H9 (cell line): ENCODE results near the gene PICALM. TPM values are rescaled to one million over a fixed set of nuclear protein-coding genes. Genes with fewer than 3 reads are reported as not detected.

Source experiments
- DNase-seq: peaks from one replicate; pipeline ENCODE4 v3.0.0-alpha.2; 2017
- H2AFZ ChIP-seq: one replicate; pipeline ENCODE4 v1.6.1; 2013; ENCODE audit warnings: mild to moderate bottlenecking, low read length, control low read depth, moderate library complexity
- H2AK5ac ChIP-seq: 2 replicates; pipeline ENCODE4 v1.6.1; 2013; ENCODE audit warnings: low read length, control low read depth, mixed read lengths; ENCODE audit not compliant: insufficient read length
- H2BK120ac ChIP-seq: one replicate; pipeline ENCODE4 v1.6.1; 2013; ENCODE audit warnings: low read depth, mild to moderate bottlenecking, low read length, control low read depth, inconsistent platforms; ENCODE audit not compliant: poor library complexity, severe bottlenecking
- H2BK12ac ChIP-seq: 2 replicates; pipeline ENCODE4 v1.6.1; 2013; ENCODE audit warnings: low read length, control low read depth, mixed read lengths, low read depth; ENCODE audit not compliant: insufficient read length
- H2BK15ac ChIP-seq: 2 replicates; pipeline ENCODE4 v1.6.1; 2013; ENCODE audit warnings: low read depth, low read length, control low read depth
- H2BK20ac ChIP-seq: one replicate; pipeline ENCODE4 v1.6.1; 2013; ENCODE audit warnings: low read depth, mild to moderate bottlenecking, low read length, control low read depth, inconsistent platforms; ENCODE audit not compliant: poor library complexity, severe bottlenecking
- H2BK5ac ChIP-seq: 2 replicates; pipeline ENCODE4 v1.6.1; 2013; ENCODE audit warnings: low read length, control low read depth, mixed read lengths; ENCODE audit not compliant: insufficient read length
- H3K14ac ChIP-seq: 2 replicates; pipeline ENCODE4 v1.6.1; 2013; ENCODE audit warnings: low read length, control low read depth; ENCODE audit not compliant: insufficient read depth
- H3K18ac ChIP-seq: 2 replicates; pipeline ENCODE4 v1.6.1; 2013; ENCODE audit warnings: low read depth, mild to moderate bottlenecking, mixed read lengths, low read length, control low read depth; ENCODE audit not compliant: insufficient read length
- H3K23ac ChIP-seq: 2 replicates; pipeline ENCODE4 v1.6.1; 2013; ENCODE audit warnings: low read length, control low read depth, mixed read lengths, low read depth; ENCODE audit not compliant: insufficient read length
- H3K23me2 ChIP-seq: 2 replicates; pipeline ENCODE4 v1.6.1; 2013; ENCODE audit warnings: low read depth, mild to moderate bottlenecking, mixed read lengths, low read length, control low read depth; ENCODE audit not compliant: insufficient read length, poor library complexity, severe bottlenecking
- H3K27ac ChIP-seq: 2 replicates; pipeline ENCODE4 v1.5.1; 2013; ENCODE audit warnings: low read length, control low read depth, mixed read lengths, low read depth; ENCODE audit not compliant: insufficient read length
- H3K27me3 ChIP-seq: 2 replicates; pipeline ENCODE4 v1.6.1; 2013; ENCODE audit warnings: low read length, control low read depth, inconsistent platforms; ENCODE audit not compliant: insufficient read depth
- H3K4ac ChIP-seq: 2 replicates; pipeline ENCODE4 v1.6.1; 2013; ENCODE audit warnings: low read depth, mild to moderate bottlenecking, control low read depth, inconsistent platforms, low read length, moderate library complexity
- H3K4me1 ChIP-seq: 2 replicates; pipeline ENCODE4 v1.6.1; 2013; ENCODE audit warnings: low read length, control low read depth, inconsistent platforms; ENCODE audit not compliant: insufficient read depth
- H3K4me2 ChIP-seq: 2 replicates; pipeline ENCODE4 v1.6.1; 2013; ENCODE audit warnings: low read length, control low read depth, mixed read lengths; ENCODE audit not compliant: insufficient read length, insufficient read depth
- H3K56ac ChIP-seq: 2 replicates; pipeline ENCODE4 v1.6.1; 2013; ENCODE audit warnings: low read depth, mild to moderate bottlenecking, mixed read lengths, low read length, control low read depth; ENCODE audit not compliant: insufficient read length
- H3K79me1 ChIP-seq: 2 replicates; pipeline ENCODE4 v1.6.1; 2013; ENCODE audit warnings: low read depth, mild to moderate bottlenecking, moderate library complexity, low read length, control low read depth, inconsistent platforms; ENCODE audit not compliant: insufficient read depth, poor library complexity, severe bottlenecking
- H3K79me2 ChIP-seq: 2 replicates; pipeline ENCODE4 v1.6.1; 2013; ENCODE audit warnings: low read length, control low read depth, inconsistent platforms; ENCODE audit not compliant: insufficient read depth
- H3K9ac ChIP-seq: 2 replicates; pipeline ENCODE4 v1.6.1; 2013; ENCODE audit warnings: low read length, control low read depth, mixed read lengths; ENCODE audit not compliant: insufficient read length; ENCODE audit errors: extremely low read depth
- H3K9me3 ChIP-seq: one replicate; pipeline ENCODE4 v1.6.1; 2013; ENCODE audit warnings: low read depth, low read length, inconsistent platforms; ENCODE audit not compliant: control insufficient read depth
- H3T11ph ChIP-seq: one replicate; pipeline ENCODE4 v1.6.1; 2013; ENCODE audit warnings: mild to moderate bottlenecking, low read length, control low read depth, inconsistent platforms
- H4K20me1 ChIP-seq: one replicate; pipeline ENCODE4 v1.6.1; 2013; ENCODE audit not compliant: control insufficient read depth, insufficient read length, insufficient read depth
- H4K5ac ChIP-seq: 2 replicates; pipeline ENCODE4 v1.6.1; 2013; ENCODE audit warnings: low read depth, mild to moderate bottlenecking, mixed read lengths, low read length, control low read depth; ENCODE audit not compliant: insufficient read length
- H4K8ac ChIP-seq: replicated peaks from 2 replicates; pipeline ENCODE4 v1.6.1; 2013; ENCODE audit warnings: low read length, control low read depth, mixed read lengths, low read depth; ENCODE audit not compliant: insufficient read length
- H4K91ac ChIP-seq: 2 replicates; pipeline ENCODE4 v1.6.1; 2013; ENCODE audit warnings: low read depth, mild to moderate bottlenecking, moderate library complexity, mixed read lengths, low read length, control low read depth; ENCODE audit not compliant: insufficient read length
- H3K27ac Mint-ChIP-seq, 3 experiments: 2 replicates in 2 of 3; 3 replicates in 1 of 3; pipeline ENCODE4 v1.8.0; 2020 to 2021; ENCODE audit warnings: mixed read lengths in 3 of 3, mild to moderate bottlenecking in 1 of 3, moderate library complexity in 1 of 3
- H3K27me3 Mint-ChIP-seq: 2 replicates; pipeline ENCODE4 v1.8.0; 2021; ENCODE audit warnings: low read depth, mild to moderate bottlenecking, moderate library complexity, mixed read lengths
- H3K36me3 Mint-ChIP-seq, 3 experiments: 2 replicates in 2 of 3; 3 replicates in 1 of 3; pipeline ENCODE4 v1.8.0; 2020 to 2021; ENCODE audit warnings: low read depth in 3 of 3, mixed read lengths in 3 of 3; ENCODE audit not compliant: insufficient read depth in 1 of 3
- H3K4me1 Mint-ChIP-seq, 2 experiments: 2 replicates each; pipeline ENCODE4 v1.8.0; 2020; ENCODE audit warnings: mixed read lengths in 2 of 2
- H3K4me3 Mint-ChIP-seq, 2 experiments: 2 replicates in 1 of 2; 3 replicates in 1 of 2; pipeline ENCODE4 v1.8.0; 2020 to 2021; ENCODE audit warnings: mild to moderate bottlenecking in 2 of 2, mixed read lengths in 2 of 2, moderate library complexity in 1 of 2
- H3K9me3 Mint-ChIP-seq, 2 experiments: 2 replicates in 1 of 2; 3 replicates in 1 of 2; pipeline ENCODE4 v1.8.0; 2020; ENCODE audit warnings: mild to moderate bottlenecking in 2 of 2, mixed read lengths in 2 of 2, moderate library complexity in 1 of 2
- CTCF ChIP-seq: fragments of 200-600 bp; sonication (generic); conservative IDR thresholded peaks from 3 replicates; pipeline ENCODE4 v1.8.0; 2021; ENCODE audit warnings: antibody characterized with exemption, mild to moderate bottlenecking
- WGBS: extraction: QIAGEN DNeasy Blood & Tissue Kit; methylation state at CpG from one replicate; pipeline ENCODE4 v1.1.7; 2013; ENCODE audit warnings: missing lambda C conversion rate, low lambda C conversion rate, mixed read lengths; ENCODE audit not compliant: insufficient read length; ENCODE audit errors: extremely low coverage; 5-methylcytosine and 5-hydroxymethylcytosine counted together
- total RNA-seq: library from RNA; stranded (reverse); gene quantifications from 2 replicates; pipeline ENCODE4 v1.2.1, GENCODE V29; 2021

The PICALM gene
- total RNA-seq, 1 experiment from 2014 or later, result 76.4 TPM

- Histone ChIP-seq H2AK5ac (no peak overlapping the region), H3K23ac (no peak overlapping the region), H3K4me1 (no peaks in the 10 kb centered on the region), H3K18ac (no peak overlapping the region), H3K56ac (no peak overlapping the region), H4K5ac (no peak overlapping the region), H4K8ac (no peak overlapping the region), H3T11ph (no peak overlapping the region), H2BK120ac (no peak overlapping the region), H2AFZ (no peak overlapping the region), H3K14ac (no peak overlapping the region), H3K4ac (no peak overlapping the region), H3K79me2 (no peaks in the 10 kb centered on the region), H2BK20ac (no peak overlapping the region), H3K4me2 (no peak overlapping the region), H3K27me3 (no peaks in the 10 kb centered on the region), H3K27ac (no peak overlapping the region), H3K9ac (no peak overlapping the region), H2BK12ac (no peak overlapping the region), H2BK5ac (no peak overlapping the region), H3K9me3 (no peaks in the 10 kb centered on the region), H3K23me2 (no peaks in the 10 kb centered on the region), H3K79me1 (no peaks in the 10 kb centered on the region), H4K20me1 (no peaks in the 10 kb centered on the region), H2BK15ac (no peak overlapping the region), H4K91ac (no peak overlapping the region)
- no CpG with 5 or more reads among the region's 2 CpGs for WGBS
- no peaks in the 10 kb centered on the region for H3K4me1 Mint-ChIP-seq
- H3K27ac Mint-ChIP-seq, result no peak overlapping the region
- H3K36me3 Mint-ChIP-seq, result peaks cover 5 to 34% (median 10%) of the 10 kb centered on the region in 3 experiments; a peak in 5 of 7 replicates
- no peak for TF ChIP-seq CTCF
- no peaks in the 10 kb centered on the region for H3K27me3 Mint-ChIP-seq
- no peaks in the 10 kb centered on the region for H3K9me3 Mint-ChIP-seq
- H3K4me3 Mint-ChIP-seq, result no peak overlapping the region
- no peak for DNase-seq
Measured at GRCh38 chr11:85991508-85991907, 77.4 kb downstream of the PICALM start.
